ENCODE measurements around the gene FGD3. TPM values are rescaled to one million over a fixed set of nuclear protein-coding genes. Genes with fewer than 3 reads are reported as not detected.

The FGD3 gene
- total and polyA plus RNA-seq, 9 of the 15 experiments (the other 6 are each of a cell fraction or from before 2014, with no cell fraction given): 0.07 to 1.3 (median 0.29) TPM

GRCh38 chr9:93053781-93054331, 106.5 kb downstream of the FGD3 start:
- POLR2A ChIA-PET: interaction anchor here (0.6 to 1.3 kb wide), 2 partner anchors 14 to 18 kb away, joined by 3 read pairs; no protein-coding TSS in a partner anchor
- ATAC-seq (no peak), FAIRE-seq (no peak), DNase-seq (ENCODE audit: extremely low read depth in 1 of 4, low spot score in 3 of 4) (no peak)
- Histone ChIP-seq H3K4me2 (ENCODE audit: insufficient read depth, low read length) (no peak overlapping the region), H3K9me1 (ENCODE audit: control insufficient read depth, insufficient read depth, low read length) (no peaks in the 10 kb centered on the region), H3K79me2 (ENCODE audit: control insufficient read depth, insufficient read depth, low read length) (no peaks in the 10 kb centered on the region), H2AFZ (ENCODE audit: low read depth, low read length) (no peak overlapping the region), H3K36me3 (ENCODE audit: control insufficient read depth, insufficient read depth, low read length) (no peaks in the 10 kb centered on the region), H4K20me1 (replicated peaks; ENCODE audit: control insufficient read depth, insufficient read depth, low read length) (no peaks in the 10 kb centered on the region), H3K27me3 (ENCODE audit: control insufficient read depth in 2 of 2, insufficient read depth in 2 of 2, low read length in 2 of 2) (peaks cover 33 to 48% of the 10 kb centered on the region in 2 experiments), H3K27ac (ENCODE audit: extremely low read depth, low read depth, low read length) (no peak overlapping the region), H3K4me3 (no peak overlapping the region), H3K9ac (ENCODE audit: insufficient read depth in 1 of 2, low read depth in 2 of 2, low read length in 2 of 2) (peak overlapping the region in 1 of 2 experiments; percentile 36; a peak in 1 of 4 replicates), H3K9me3 (replicated peaks; ENCODE audit: control insufficient read depth, insufficient read depth, low read depth, low read length) (no peaks in the 10 kb centered on the region), H3K4me1 (replicated peaks in 1 of 2; ENCODE audit: control insufficient read depth in 2 of 2, insufficient read depth in 2 of 2, low read length in 2 of 2) (peaks cover 0 to 18% of the 10 kb centered on the region in 2 experiments; a peak in 4 of 5 replicates)
- in situ Hi-C loops (cut with MboI) (no loop called here), intact Hi-C loops (cut with micrococcal nuclease) (no loop called here)
- TF ChIP-seq DMBX1 (CRISPR knock-in tag; IDR thresholded peaks at IDR 0.05; ENCODE audit: borderline replicate concordance) (no peak), KAT7 (CRISPR knock-in tag; IDR thresholded peaks at IDR 0.05; ENCODE audit: borderline replicate concordance) (no peak), GABPB2 (CRISPR knock-in tag; conservative IDR thresholded peaks at IDR 0.05) (no peak), U2AF1 (optimal IDR thresholded peaks at IDR 0.05; ENCODE audit: low read depth, low read length) (no peak), NEUROD1 (IDR thresholded peaks at IDR 0.05; ENCODE audit: borderline replicate concordance, low read depth, low read length, partially characterized antibody) (no peak), ZNF146 (CRISPR knock-in tag; IDR thresholded peaks at IDR 0.05; ENCODE audit: unreplicated experiment) (no peak), ARHGAP35 (IDR thresholded peaks at IDR 0.05; ENCODE audit: partially characterized antibody) (no peak), CREBBP (IDR thresholded peaks at IDR 0.05; ENCODE audit: low read depth, low read length) (no peak), ZNF134 (CRISPR knock-in tag; conservative IDR thresholded peaks at IDR 0.05) (no peak), TEAD2 (tag; IDR thresholded peaks at IDR 0.05) (no peak), CEBPB (tag; IDR thresholded peaks at IDR 0.05) (no peak), UBTF (IDR thresholded peaks at IDR 0.05; ENCODE audit: borderline replicate concordance in 1 of 2, low read depth in 2 of 2, low read length in 2 of 2) (no peak), SFPQ (IDR thresholded peaks at IDR 0.05; ENCODE audit: low read depth, low read length) (no peak), ATF6 (CRISPR knock-in tag; IDR thresholded peaks at IDR 0.05) (no peak), STAT5A (IDR thresholded peaks at IDR 0.05; ENCODE audit: borderline replicate concordance, low read length) (no peak), OTX1 (CRISPR knock-in tag; IDR thresholded peaks at IDR 0.05) (no peak), HNRNPH1 (optimal IDR thresholded peaks at IDR 0.05; ENCODE audit: low read depth, low read length) (no peak)
- 25% methylated on average over 5 of the region's 5 CpGs for WGBS (ENCODE audit: insufficient coverage, low coverage, missing lambda C conversion rate)
- BruUV-seq (replicated peaks): no TSS peak
- CTCF ChIA-PET (ENCODE audit: low intra/inter-chr PET ratio): no interaction called here

Measured in K562 (cell line).